HepG2 (cell line): ENCODE measurements around the gene SLC22A4. TPM values are rescaled to one million over a fixed set of nuclear protein-coding genes. Genes with fewer than 3 reads are reported as not detected.

Source experiments
- CENPX ChIP-seq: sonication (generic); formaldehyde crosslinking; IDR thresholded peaks from 2 replicates; pipeline ENCODE4 v1.9.0; 2021; ENCODE audit warnings: mild to moderate bottlenecking, missing genetic modification reagents, moderate library complexity
- CREB1 ChIP-seq, 2 experiments: fragments of 450-650 bp in 1 of 2; IDR thresholded peaks; 2 replicates each; pipeline ENCODE4 v1.6.1; 2016 to 2017; ENCODE audit warnings: control low read depth in 1 of 2, mild to moderate bottlenecking in 1 of 2, missing compliant biosample characterization in 1 of 2, missing genetic modification characterization in 1 of 2
- FOXC1 ChIP-seq: sonication (generic); formaldehyde crosslinking; IDR thresholded peaks from 2 replicates; pipeline ENCODE4 v1.8.0; 2022; ENCODE audit warnings: mild to moderate bottlenecking, missing genetic modification reagents, borderline replicate concordance
- FOXO1 ChIP-seq: sonication (generic); formaldehyde crosslinking; IDR thresholded peaks from 2 replicates; pipeline ENCODE4 v1.4.0; 2020; ENCODE audit warnings: missing genetic modification reagents
- GATA4 ChIP-seq: sonication (generic); IDR thresholded peaks from 2 replicates; pipeline ENCODE4 v1.6.1; 2016; ENCODE audit warnings: antibody characterized with exemption, low read depth, borderline replicate concordance
- HOXA3 ChIP-seq: sonication (generic); formaldehyde crosslinking; IDR thresholded peaks from 2 replicates; pipeline ENCODE4 v1.5.0; 2020; ENCODE audit warnings: missing genetic modification reagents
- IRF1 ChIP-seq: sonication (generic); formaldehyde crosslinking; IDR thresholded peaks from 2 replicates; pipeline ENCODE4 v1.4.0; 2020; ENCODE audit warnings: low read depth, mild to moderate bottlenecking, missing genetic modification reagents
- KLF9 ChIP-seq: IDR thresholded peaks from 2 replicates; pipeline ENCODE4 v1.6.1; 2016; ENCODE audit warnings: low read depth
- NCOR1 ChIP-seq: fragments of 200-600 bp; sonication (generic); IDR thresholded peaks from 2 replicates; pipeline ENCODE4 v1.7.0; 2017; ENCODE audit warnings: antibody characterized with exemption, low read length, borderline replicate concordance
- NFAT5 ChIP-seq: sonication (generic); formaldehyde crosslinking; IDR thresholded peaks from 2 replicates; pipeline ENCODE4 v1.4.0; 2020; ENCODE audit warnings: missing genetic modification reagents
- RXRA ChIP-seq: sonication (generic); formaldehyde crosslinking; IDR thresholded peaks from 2 replicates; pipeline ENCODE4 v1.5.1; 2020; ENCODE audit warnings: missing genetic modification reagents
- TMF1 ChIP-seq: sonication (generic); formaldehyde crosslinking; IDR thresholded peaks from 2 replicates; pipeline ENCODE4 v1.8.1; 2022; ENCODE audit warnings: low read depth, missing genetic modification reagents
- ZC3H4 ChIP-seq: sonication (generic); formaldehyde crosslinking; IDR thresholded peaks from 2 replicates; pipeline ENCODE4 v1.4.0; 2020; ENCODE audit warnings: missing genetic modification reagents, borderline replicate concordance
- ZNF260 ChIP-seq: sonication (generic); formaldehyde crosslinking; IDR thresholded peaks from 2 replicates; pipeline ENCODE4 v1.4.0; 2020; ENCODE audit warnings: missing genetic modification reagents, low read depth, mild to moderate bottlenecking, borderline replicate concordance
- ZSCAN30 ChIP-seq: sonication (generic); formaldehyde crosslinking; IDR thresholded peaks from 2 replicates; pipeline ENCODE4 v1.5.0; 2020; ENCODE audit warnings: mild to moderate bottlenecking, missing genetic modification reagents
- polyA plus RNA-seq, 8 experiments: library from polyadenylated mRNA; depleted of rRNA in 3 of 8; stranded (reverse) in 7 of 8; unstranded in 1 of 8; fragments of >200 nt; fragmentation: Illumina TruSeq in 4 of 8; extraction: Trizol in 4 of 8; gene quantifications; 2 replicates each; pipeline versions ENCODE4 v1.2.1 to v1.2.3, GENCODE V29; 2011 to 2016; ENCODE audit warnings: low read depth in 4 of 8, missing spikeins in 1 of 8, mixed read lengths in 1 of 8; ENCODE audit not compliant: insufficient read depth in 1 of 8
- total RNA-seq, 5 experiments: library from RNA; depleted of rRNA; stranded (reverse); fragments of >200 nt; fragmentation: Illumina TruSeq; extraction: Trizol; gene quantifications; 2 replicates each; pipeline ENCODE4 v1.2.3, GENCODE V29; 2016; ENCODE audit warnings: low read depth in 1 of 5
- TF ChIP-seq, protein P1 (sequence below): sonication (generic); formaldehyde crosslinking; IDR thresholded peaks from 2 replicates; pipeline ENCODE4 v1.8.0; 2023; ENCODE audit warnings: mild to moderate bottlenecking, missing genetic modification reagents
- TF ChIP-seq, protein P2 (sequence below): sonication (generic); formaldehyde crosslinking; IDR thresholded peaks from 2 replicates; pipeline ENCODE4 v1.4.0; 2020; ENCODE audit warnings: missing genetic modification reagents
- TF ChIP-seq, protein P3 (sequence below): IDR thresholded peaks from 2 replicates; pipeline ENCODE4 v1.6.1; 2016; ENCODE audit warnings: missing biosample characterization, missing genetic modification reagents, low read depth

The SLC22A4 gene
- total and polyA plus RNA-seq, 2 of the 13 experiments (the other 11 are each of a cell fraction or from before 2014, with no cell fraction given), result 0.33 to 0.62 TPM

DNA sequence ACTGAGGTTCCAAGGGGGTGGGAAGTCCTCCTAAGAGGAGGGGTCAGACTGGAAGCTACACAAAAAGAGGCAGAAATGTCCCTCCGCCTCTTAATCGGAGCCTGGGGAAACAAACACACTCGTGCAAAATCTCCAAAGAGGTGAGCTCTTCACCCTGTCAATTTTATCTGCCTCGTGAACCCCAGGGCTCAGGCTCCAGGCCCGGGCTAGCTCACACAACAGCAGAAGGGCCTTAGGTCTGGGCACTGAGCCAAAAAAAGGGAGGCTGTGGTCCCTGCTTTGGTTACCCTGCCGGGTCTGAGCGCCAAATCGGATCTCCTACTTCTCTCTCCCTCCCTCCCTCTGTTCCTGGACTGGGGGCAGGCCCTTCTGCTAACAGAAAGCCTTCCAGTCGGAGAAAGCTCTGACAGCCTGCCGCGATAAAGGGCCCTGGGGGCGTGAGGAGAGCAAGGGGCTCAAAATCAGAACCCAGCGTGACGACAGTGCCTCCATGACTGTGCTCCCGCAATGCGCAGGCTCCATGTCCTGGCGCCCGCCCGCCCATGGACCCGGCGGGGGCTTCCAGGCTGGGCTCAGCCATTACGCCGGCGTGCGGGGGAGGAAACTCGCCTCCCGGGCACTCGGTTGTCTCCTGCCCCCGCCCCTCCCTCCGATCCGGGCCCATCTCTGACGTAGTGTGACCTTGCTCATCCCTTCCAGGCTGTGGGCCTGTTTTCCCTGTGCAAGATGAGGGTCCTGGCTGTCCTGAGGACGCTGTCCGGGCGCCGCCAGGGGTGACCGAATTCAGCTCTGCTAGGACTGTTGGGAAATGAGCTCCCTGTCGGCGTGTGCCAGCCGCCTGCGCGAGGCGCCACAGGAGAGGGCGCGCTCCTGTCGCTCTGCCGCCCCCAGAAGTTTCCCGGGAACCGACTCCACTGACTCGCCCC is 865 bp upstream of the SLC22A4 start (continued):
- TF ChIP-seq RXRA, result peak; percentile 40; the same call in 1 of the 2 replicates
- no peak for TF ChIP-seq NCOR1
- peak; percentile 69; the same call in 1 of the 2 replicates for TF ChIP-seq ZSCAN30 (CRISPR knock-in tag)
- TF ChIP-seq ZNF260 (CRISPR knock-in tag), result no peak
- no peak for TF ChIP-seq IRF1
- TF ChIP-seq HOXA3 (CRISPR knock-in tag), result no peak; the same call in 1 of the 2 replicates
- TF ChIP-seq GATA4, result no peak
- TF ChIP-seq NFAT5 (CRISPR knock-in tag), result no peak
- TF ChIP-seq FOXO1 (CRISPR knock-in tag), result no peak
- TF ChIP-seq TMF1 (CRISPR knock-in tag), result peak; percentile 82; the same call in 1 of the 2 replicates
- TF ChIP-seq ZC3H4 (CRISPR knock-in tag), result 0 out of 2 replicates have a peak, but pooled peaks have one; percentile 30
- TF ChIP-seq CENPX, result no peak
- TF ChIP-seq, protein P1, sequence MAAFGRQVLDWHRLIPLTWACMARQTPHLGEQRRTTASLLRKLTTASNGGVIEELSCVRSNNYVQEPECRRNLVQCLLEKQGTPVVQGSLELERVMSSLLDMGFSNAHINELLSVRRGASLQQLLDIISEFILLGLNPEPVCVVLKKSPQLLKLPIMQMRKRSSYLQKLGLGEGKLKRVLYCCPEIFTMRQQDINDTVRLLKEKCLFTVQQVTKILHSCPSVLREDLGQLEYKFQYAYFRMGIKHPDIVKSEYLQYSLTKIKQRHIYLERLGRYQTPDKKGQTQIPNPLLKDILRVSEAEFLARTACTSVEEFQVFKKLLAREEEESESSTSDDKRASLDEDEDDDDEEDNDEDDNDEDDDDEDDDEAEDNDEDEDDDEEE (CRISPR knock-in tag), result no peak
- TF ChIP-seq FOXC1 (CRISPR knock-in tag), result 0 out of 2 replicates have a peak, but pooled peaks have one; percentile 38
- no peak for TF ChIP-seq KLF9
- TF ChIP-seq CREB1 (IDR thresholded peaks at IDR 0.05), result peak; percentile 79
- peak; percentile 82 for TF ChIP-seq CREB1 (CRISPR knock-in tag; IDR thresholded peaks at IDR 0.05)
- TF ChIP-seq, protein P2, sequence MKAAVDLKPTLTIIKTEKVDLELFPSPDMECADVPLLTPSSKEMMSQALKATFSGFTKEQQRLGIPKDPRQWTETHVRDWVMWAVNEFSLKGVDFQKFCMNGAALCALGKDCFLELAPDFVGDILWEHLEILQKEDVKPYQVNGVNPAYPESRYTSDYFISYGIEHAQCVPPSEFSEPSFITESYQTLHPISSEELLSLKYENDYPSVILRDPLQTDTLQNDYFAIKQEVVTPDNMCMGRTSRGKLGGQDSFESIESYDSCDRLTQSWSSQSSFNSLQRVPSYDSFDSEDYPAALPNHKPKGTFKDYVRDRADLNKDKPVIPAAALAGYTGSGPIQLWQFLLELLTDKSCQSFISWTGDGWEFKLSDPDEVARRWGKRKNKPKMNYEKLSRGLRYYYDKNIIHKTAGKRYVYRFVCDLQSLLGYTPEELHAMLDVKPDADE (CRISPR knock-in tag), result no peak
- TF ChIP-seq, protein P3, sequence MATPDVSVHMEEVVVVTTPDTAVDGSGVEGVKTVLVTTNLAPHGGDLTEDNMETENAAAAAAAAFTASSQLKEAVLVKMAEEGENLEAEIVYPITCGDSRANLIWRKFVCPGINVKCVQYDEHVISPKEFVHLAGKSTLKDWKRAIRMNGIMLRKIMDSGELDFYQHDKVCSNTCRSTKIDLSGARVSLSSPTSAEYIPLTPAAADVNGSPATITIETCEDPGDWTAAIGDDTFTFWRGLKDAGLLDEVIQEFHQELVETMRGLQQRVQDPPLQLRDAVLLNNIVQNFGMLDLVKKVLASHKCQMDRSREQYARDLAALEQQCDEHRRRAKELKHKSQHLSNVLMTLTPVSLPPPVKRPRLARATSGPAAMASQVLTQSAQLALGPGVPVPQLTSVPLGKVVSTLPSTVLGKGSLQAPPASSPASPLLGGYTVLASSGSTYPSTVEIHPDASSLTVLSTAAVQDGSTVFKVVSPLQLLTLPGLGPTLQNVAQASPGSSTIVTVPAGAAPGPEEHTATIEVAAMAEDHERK, result peak; percentile 17; the same call in 1 of the 2 replicates
